ENCODE data around the gene ARL11. TPM values are rescaled to one million over a fixed set of nuclear protein-coding genes. Genes with fewer than 3 reads are reported as not detected.

ARL11 gene
- total and polyA plus RNA-seq, 3 donors from 2014 or later = 0.25 to 0.62 (median 0.47) TPM

GRCh38 chr13:49638030-49638743 is 9.9 kb downstream of the ARL11 start:
- Histone ChIP-seq H3K27me3 (no peaks in the 10 kb centered on the region), H3K27ac (no peak overlapping the region), H3K36me3 (ENCODE audit: low read depth, missing control alignments) (no peaks in the 10 kb centered on the region), H3K9me3 (no peaks in the 10 kb centered on the region), H3K4me3 (no peak overlapping the region), H3K4me1 (no peaks in the 10 kb centered on the region)
- intact Hi-C loops (cut with DNase I; ENCODE audit: low total_unique reads) = no loop called here
- 85 to 90% methylated on average over 4 of the region's 4 CpGs for WGBS, 2 donors
- DNase-seq = no peak
- no peak for TF ChIP-seq POLR2A (IDR thresholded peaks at IDR 0.05)
- no peak for TF ChIP-seq CTCF (IDR thresholded peaks at IDR 0.05)

DNA sequence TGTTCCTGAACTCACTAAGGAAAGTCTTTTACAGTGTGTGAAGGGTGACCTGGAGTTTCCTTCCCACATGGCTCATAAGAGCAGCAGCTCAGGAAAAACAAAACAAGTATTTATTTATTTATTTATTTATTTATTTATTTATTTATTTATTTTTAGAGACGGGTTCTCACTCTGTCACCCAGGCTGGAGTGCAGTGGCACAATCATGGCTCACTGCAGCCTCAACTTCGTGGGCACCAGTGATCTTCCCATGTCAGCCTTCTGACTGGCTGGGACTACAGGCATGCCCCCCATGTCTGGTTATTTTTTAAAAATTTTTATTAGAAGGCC is 10.4 kb downstream of the ARL11 start:
- no peaks in the 10 kb centered on the region for H3K4me1 ChIP-seq
- WGBS, 2 donors = 91 to 93% methylated on average over 2 of the region's 2 CpGs
- TF ChIP-seq POLR2A (IDR thresholded peaks at IDR 0.05) (no peak), CTCF (IDR thresholded peaks at IDR 0.05) (no peak)

GRCh38 chr13:49641801-49642291 is 13.5 kb downstream of the ARL11 start:
- H3K9me3 ChIP-seq = no peaks in the 10 kb centered on the region
- no peaks in the 10 kb centered on the region for H3K36me3 ChIP-seq (ENCODE audit: low read depth, missing control alignments)
- intact Hi-C loops (cut with DNase I; ENCODE audit: low total_unique reads) = no loop called here
- no peaks in the 10 kb centered on the region for H3K4me1 ChIP-seq
- no peak overlapping the region for H3K27ac ChIP-seq
- DNase-seq = no peak
- WGBS, 2 donors = 84 to 89% methylated on average over 3 to 4 of the region's 4 CpGs
- no peak overlapping the region for H3K4me3 ChIP-seq
- TF ChIP-seq CTCF (IDR thresholded peaks at IDR 0.05) (no peak), POLR2A (IDR thresholded peaks at IDR 0.05) (no peak)
- H3K27me3 ChIP-seq = no peaks in the 10 kb centered on the region

More for the DNA sequence above, 10.4 kb downstream of the ARL11 start:
- Histone ChIP-seq H3K27me3 (no peaks in the 10 kb centered on the region), H3K4me3 (no peak overlapping the region), H3K9me3 (no peaks in the 10 kb centered on the region), H3K36me3 (ENCODE audit: low read depth, missing control alignments) (no peaks in the 10 kb centered on the region), H3K27ac (no peak overlapping the region)
- no peak for DNase-seq
- intact Hi-C loops (cut with DNase I; ENCODE audit: low total_unique reads) = no loop called here

DNA sequence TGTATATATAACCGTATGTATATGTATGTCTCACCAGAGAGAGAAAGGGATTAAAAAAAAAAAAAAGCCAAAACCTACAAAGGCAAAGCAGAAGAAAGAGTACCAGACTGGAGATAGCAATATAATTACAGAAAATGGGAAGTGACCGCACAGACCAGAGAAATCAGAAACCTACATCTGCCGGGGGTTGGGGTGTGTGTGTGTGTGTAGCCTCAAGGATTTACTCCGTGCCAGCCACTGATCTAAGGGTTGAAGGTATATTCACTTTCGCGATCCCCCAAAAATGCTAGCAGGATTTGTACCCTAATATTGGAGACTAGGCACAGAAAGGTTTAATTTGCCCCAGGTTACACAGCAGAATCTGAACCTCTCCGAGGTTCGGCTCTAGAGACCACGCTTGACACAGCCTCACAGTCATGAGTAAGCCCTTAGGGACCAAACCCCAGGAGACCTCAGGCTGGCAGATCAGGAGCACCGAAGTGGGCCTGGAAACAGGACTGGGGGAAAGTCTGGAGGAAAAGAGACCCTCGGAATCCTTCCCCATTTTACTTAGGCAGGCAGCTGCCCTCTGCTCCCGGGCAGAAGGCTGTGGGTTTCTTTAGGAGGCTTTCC is 14.8 kb downstream of the ARL11 start:
- intact Hi-C loops (cut with DNase I; ENCODE audit: low total_unique reads) = no loop called here
- no peaks in the 10 kb centered on the region for H3K36me3 ChIP-seq (ENCODE audit: low read depth, missing control alignments)
- H3K27me3 ChIP-seq = no peaks in the 10 kb centered on the region
- no peaks in the 10 kb centered on the region for H3K4me1 ChIP-seq
- no peak for TF ChIP-seq POLR2A (IDR thresholded peaks at IDR 0.05)
- no peak for TF ChIP-seq CTCF (IDR thresholded peaks at IDR 0.05)
- no peaks in the 10 kb centered on the region for H3K9me3 ChIP-seq
- 86 to 90% methylated on average over 12 of the region's 12 CpGs for WGBS, 2 donors
- no peak overlapping the region for H3K4me3 ChIP-seq
- no peak for DNase-seq
- H3K27ac ChIP-seq = no peak overlapping the region

Measured in testis (tissue), 3 donors.